Tibial artery (tissue), 4 donors: Measurements from ENCODE around the gene MCFD2.
A peak's percentile ranks its signal among the peaks of the same experiment; 100 is the strongest.

Experiments used
- DNase-seq, 2 donors: peaks; one replicate each; pipeline ENCODE4 v3.0.0-alpha.2; 2019
- H3K27ac ChIP-seq, 2 donors: fragments of 200-600 bp; sonication (generic) in 1 of 2; 1 replicate in 1 of 2; 2 replicates in 1 of 2; pipeline ENCODE4 v1.5.1; 2018 to 2019; ENCODE audit warnings: mild to moderate bottlenecking in 1 of 2
- H3K27me3 ChIP-seq, 2 donors: fragments of 200-600 bp; sonication (generic) in 1 of 2; one replicate each; pipeline versions ENCODE4 v1.5.1 to v1.6.0; 2016 to 2019
- H3K36me3 ChIP-seq, 3 donors: fragments of 200-600 bp; sonication (generic) in 2 of 3; one replicate each; pipeline ENCODE4 v1.5.1; 2016 to 2019; ENCODE audit warnings: mild to moderate bottlenecking in 2 of 3
- H3K4me1 ChIP-seq, 4 donors: fragments of 200-600 bp; sonication (generic) in 2 of 4; 1 replicate in 3 of 4; 2 replicates in 1 of 4; pipeline ENCODE4 v1.5.1; 2016 to 2019
- H3K4me3 ChIP-seq, 2 donors: fragments of 200-600 bp; sonication (generic) in 1 of 2; 1 replicate in 1 of 2; 2 replicates in 1 of 2; pipeline ENCODE4 v1.5.1; 2018 to 2019; ENCODE audit warnings: mild to moderate bottlenecking in 2 of 2
- H3K9me3 ChIP-seq, 3 donors: fragments of 200-600 bp; sonication (generic) in 1 of 3; one replicate each; pipeline ENCODE4 v1.5.1; 2016 to 2019
- intact Hi-C: fragments of 100-400 bp; cut with DNase I; formaldehyde crosslinking; loops from one replicate; pipeline ENCODE4 v1.15.0; 2023; ENCODE audit warnings: low total_unique reads
- TF ChIP-seq, protein P1 (sequence below), 2 experiments: fragments of 200-600 bp in 1 of 2; fragments of 450-650 bp in 1 of 2; IDR thresholded peaks; one replicate each; pipeline ENCODE4 v1.5.1; 2017 to 2019; ENCODE audit warnings: antibody characterized with exemption in 2 of 2, mild to moderate bottlenecking in 1 of 2, moderate library complexity in 1 of 2

Gene MCFD2

GRCh38 chr2:46917628-46918027 lies 2.0 kb upstream of the MCFD2 start:
- Histone ChIP-seq H3K4me1 (peaks cover 0 to 32% (median 24%) of the 10 kb centered on the region in 4 donors), H3K36me3 (no peaks in the 10 kb centered on the region), H3K27ac (no peak overlapping the region), H3K4me3 (no peak overlapping the region), H3K27me3 (no peaks in the 10 kb centered on the region), H3K9me3 (no peaks in the 10 kb centered on the region)
- DNase-seq, result no peak
- intact Hi-C loops, result no loop called here
- TF ChIP-seq, protein P1, sequence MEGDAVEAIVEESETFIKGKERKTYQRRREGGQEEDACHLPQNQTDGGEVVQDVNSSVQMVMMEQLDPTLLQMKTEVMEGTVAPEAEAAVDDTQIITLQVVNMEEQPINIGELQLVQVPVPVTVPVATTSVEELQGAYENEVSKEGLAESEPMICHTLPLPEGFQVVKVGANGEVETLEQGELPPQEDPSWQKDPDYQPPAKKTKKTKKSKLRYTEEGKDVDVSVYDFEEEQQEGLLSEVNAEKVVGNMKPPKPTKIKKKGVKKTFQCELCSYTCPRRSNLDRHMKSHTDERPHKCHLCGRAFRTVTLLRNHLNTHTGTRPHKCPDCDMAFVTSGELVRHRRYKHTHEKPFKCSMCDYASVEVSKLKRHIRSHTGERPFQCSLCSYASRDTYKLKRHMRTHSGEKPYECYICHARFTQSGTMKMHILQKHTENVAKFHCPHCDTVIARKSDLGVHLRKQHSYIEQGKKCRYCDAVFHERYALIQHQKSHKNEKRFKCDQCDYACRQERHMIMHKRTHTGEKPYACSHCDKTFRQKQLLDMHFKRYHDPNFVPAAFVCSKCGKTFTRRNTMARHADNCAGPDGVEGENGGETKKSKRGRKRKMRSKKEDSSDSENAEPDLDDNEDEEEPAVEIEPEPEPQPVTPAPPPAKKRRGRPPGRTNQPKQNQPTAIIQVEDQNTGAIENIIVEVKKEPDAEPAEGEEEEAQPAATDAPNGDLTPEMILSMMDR (IDR thresholded peaks at IDR 0.05), result no peak

GRCh38 chr2:46915811-46916630 lies 415 bp upstream of the MCFD2 start:
- Histone ChIP-seq H3K4me3 (peak overlapping the region; percentile 68 to 96), H3K36me3 (peaks cover under 1 to 4% (median 3%) of the 10 kb centered on the region in 3 donors), H3K4me1 (peaks cover 0 to 40% (median 25%) of the 10 kb centered on the region in 4 donors), H3K27me3 (no peaks in the 10 kb centered on the region), H3K27ac (peak overlapping the region; percentile 89 to 99), H3K9me3 (no peaks in the 10 kb centered on the region)
- TF ChIP-seq, protein P1 (IDR thresholded peaks at IDR 0.05), result peak in 1 of 2 experiments; percentile 14
- intact Hi-C loops, result no loop called here
- DNase-seq, result peak; percentile 89 to 98

GRCh38 chr2:46914578-46915230 lies 902 bp downstream of the MCFD2 start:
- DNase-seq, result no peak
- Histone ChIP-seq H3K27ac (peak overlapping the region; percentile 89 to 99), H3K9me3 (no peaks in the 10 kb centered on the region), H3K27me3 (no peaks in the 10 kb centered on the region), H3K36me3 (peaks cover 13 to 17% (median 16%) of the 10 kb centered on the region in 3 donors), H3K4me1 (peaks cover 0 to 44% (median 26%) of the 10 kb centered on the region in 4 donors), H3K4me3 (peak overlapping the region; percentile 68 to 96)
- TF ChIP-seq, protein P1 (IDR thresholded peaks at IDR 0.05), result no peak
- intact Hi-C loops, result no loop called here

DNA sequence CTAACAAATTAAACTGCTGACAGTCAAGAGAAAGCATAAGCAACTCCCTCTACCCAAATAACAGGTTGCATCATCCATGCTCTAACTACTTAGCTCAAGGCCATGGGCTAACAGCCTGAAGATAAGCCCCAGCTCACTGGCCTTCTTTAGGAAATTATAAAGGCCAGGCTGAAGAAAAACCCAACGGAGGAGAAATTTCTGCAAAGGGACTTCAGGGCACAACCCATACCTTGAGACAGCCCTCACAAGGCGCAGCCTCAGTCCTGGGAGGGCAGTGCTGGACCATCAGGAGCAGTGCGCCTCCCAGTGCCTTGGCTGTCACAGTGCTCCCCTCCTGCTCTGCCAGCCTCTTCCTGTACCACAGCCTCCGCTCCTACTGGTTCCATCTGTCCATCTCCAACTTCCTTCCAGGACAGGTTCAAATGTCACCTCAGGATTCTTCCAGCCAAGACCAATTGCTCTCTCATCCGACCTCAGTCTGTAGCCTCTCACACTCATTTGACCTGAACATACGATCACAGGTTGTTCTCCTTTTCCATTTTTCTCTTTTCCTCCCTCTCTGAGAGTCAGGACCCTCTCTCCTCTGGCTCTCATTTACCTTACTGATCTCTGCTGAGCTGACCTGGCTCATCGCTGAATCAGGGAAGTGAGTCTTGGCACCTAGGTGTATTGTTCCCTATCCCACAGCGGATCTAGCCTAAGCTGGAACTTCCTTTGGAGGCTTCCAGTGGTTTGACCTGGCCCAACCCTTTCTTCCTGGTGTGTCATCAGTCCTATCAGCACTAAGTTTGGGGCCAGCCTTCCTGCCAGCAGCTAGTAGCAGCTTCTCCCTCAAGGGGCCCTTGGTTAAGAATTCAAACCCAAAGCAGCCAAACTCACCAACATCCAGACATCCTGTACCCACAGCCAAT lies 1.9 kb downstream of the MCFD2 start:
- intact Hi-C loops, result no loop called here
- TF ChIP-seq, protein P1 (IDR thresholded peaks at IDR 0.05), result no peak
- Histone ChIP-seq H3K4me3 (peak overlapping the region; percentile 68 to 96), H3K27ac (peak overlapping the region; percentile 89 to 99), H3K9me3 (no peaks in the 10 kb centered on the region), H3K36me3 (peaks cover 21 to 27% (median 26%) of the 10 kb centered on the region in 3 donors), H3K4me1 (peaks cover 0 to 44% (median 28%) of the 10 kb centered on the region in 4 donors), H3K27me3 (no peaks in the 10 kb centered on the region)
- DNase-seq, result peak in 1 of 2 donors; percentile 71

DNA sequence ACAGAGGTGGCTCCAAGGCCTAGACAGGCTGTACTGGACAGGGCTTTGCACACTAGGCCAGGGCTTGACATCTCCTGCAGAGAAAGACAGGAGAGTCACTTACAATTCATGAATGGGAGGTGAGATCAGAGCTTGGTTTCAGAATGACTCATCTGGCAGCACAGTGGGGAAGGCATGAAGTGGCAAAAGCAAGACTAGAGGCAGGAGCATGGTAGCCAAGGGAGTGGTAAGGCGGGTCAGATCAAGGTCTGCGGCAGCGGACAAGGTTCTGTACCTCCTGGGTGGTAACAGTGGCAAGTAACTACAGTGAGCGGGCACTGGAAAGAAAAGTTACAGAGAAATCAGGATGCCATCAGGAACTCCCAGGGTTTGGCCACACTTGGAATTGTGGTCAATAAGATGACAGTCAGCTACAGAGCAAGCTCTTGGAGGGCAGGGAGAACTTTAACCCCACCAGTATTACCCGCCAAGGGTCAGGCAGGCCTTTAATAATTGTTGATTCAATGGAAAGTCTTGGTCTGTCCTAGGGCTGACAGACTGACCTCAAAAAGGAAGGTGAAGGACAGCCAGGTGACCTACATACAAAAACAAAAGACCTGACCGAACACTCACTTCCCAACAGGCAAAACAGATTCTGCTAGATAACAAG lies 5.7 kb downstream of the MCFD2 start:
- H3K4me1 ChIP-seq, result peaks cover 0 to 34% (median 20%) of the 10 kb centered on the region in 4 donors
- no peak overlapping the region for H3K4me3 ChIP-seq
- H3K36me3 ChIP-seq, result peaks cover 56 to 64% (median 63%) of the 10 kb centered on the region in 3 donors
- TF ChIP-seq, protein P1 (IDR thresholded peaks at IDR 0.05), result no peak
- no peaks in the 10 kb centered on the region for H3K9me3 ChIP-seq
- no peak overlapping the region for H3K27ac ChIP-seq
- intact Hi-C loops, result no loop called here
- no peaks in the 10 kb centered on the region for H3K27me3 ChIP-seq
- DNase-seq, result no peak
